ENCODE data around the gene MRPS18A.

DNA sequence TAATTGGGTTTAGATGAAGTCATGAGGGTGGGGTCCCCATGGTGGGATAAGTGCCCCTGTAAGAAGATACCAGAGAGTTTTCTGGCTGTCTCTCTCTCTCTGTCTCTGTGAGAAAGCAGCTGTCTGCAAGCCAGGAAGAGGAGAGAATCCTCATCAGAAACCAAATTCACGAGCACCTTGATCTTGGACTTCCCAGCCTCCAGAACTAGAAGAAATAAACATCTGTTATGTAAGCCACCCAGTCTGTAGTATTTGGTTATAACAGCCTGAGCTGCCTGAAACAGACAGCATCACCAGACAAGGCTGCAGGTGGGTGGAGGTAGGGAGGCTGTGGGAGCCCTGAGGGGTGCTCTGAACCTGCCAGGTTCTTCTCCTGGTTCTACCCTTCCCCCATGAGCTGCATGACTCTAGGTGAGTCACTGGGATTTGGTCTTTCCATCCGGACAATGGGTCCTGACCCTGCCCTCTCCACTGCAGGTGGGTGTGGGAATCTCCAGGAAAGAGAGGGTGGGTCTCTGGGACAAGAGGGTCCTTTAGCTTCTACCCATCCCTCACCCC, 48.1 kb upstream of the MRPS18A start:
- TF ChIP-seq, protein P1, sequence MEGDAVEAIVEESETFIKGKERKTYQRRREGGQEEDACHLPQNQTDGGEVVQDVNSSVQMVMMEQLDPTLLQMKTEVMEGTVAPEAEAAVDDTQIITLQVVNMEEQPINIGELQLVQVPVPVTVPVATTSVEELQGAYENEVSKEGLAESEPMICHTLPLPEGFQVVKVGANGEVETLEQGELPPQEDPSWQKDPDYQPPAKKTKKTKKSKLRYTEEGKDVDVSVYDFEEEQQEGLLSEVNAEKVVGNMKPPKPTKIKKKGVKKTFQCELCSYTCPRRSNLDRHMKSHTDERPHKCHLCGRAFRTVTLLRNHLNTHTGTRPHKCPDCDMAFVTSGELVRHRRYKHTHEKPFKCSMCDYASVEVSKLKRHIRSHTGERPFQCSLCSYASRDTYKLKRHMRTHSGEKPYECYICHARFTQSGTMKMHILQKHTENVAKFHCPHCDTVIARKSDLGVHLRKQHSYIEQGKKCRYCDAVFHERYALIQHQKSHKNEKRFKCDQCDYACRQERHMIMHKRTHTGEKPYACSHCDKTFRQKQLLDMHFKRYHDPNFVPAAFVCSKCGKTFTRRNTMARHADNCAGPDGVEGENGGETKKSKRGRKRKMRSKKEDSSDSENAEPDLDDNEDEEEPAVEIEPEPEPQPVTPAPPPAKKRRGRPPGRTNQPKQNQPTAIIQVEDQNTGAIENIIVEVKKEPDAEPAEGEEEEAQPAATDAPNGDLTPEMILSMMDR (IDR thresholded peaks at IDR 0.05) = no peak
- TF ChIP-seq POLR2A (IDR thresholded peaks at IDR 0.05) = no peak

Measured in testis (tissue), 2 donors.